Thymus (tissue), 11 donors: ENCODE data around the gene OSMR. TPM values are rescaled to one million over a fixed set of nuclear protein-coding genes. Genes with fewer than 3 reads are reported as not detected.

Experiments used
- DNase-seq, 9 donors: peaks; one replicate each; pipeline ENCODE4 v3.0.0-alpha.2; 2013; ENCODE audit warnings: low spot score in 9 of 9, low read depth in 6 of 9, missing footprints in 1 of 9
- H3K27ac ChIP-seq, 2 donors: one replicate each; pipeline ENCODE4 v1.5.1; 2013; ENCODE audit warnings: control low read depth in 1 of 2, low read depth in 1 of 2, low read length in 1 of 2, mild to moderate bottlenecking in 1 of 2, moderate library complexity in 1 of 2
- H3K27me3 ChIP-seq, 2 donors: one replicate each; pipeline ENCODE4 v1.5.1; 2013; ENCODE audit warnings: low read length in 1 of 2; ENCODE audit not compliant: control insufficient read depth in 2 of 2, insufficient read depth in 1 of 2
- H3K36me3 ChIP-seq, 2 donors: one replicate each; pipeline ENCODE4 v1.5.1; 2013; ENCODE audit warnings: low read length in 1 of 2, mild to moderate bottlenecking in 1 of 2, moderate library complexity in 1 of 2; ENCODE audit not compliant: control insufficient read depth in 2 of 2, insufficient read depth in 2 of 2
- H3K4me1 ChIP-seq, 2 donors: one replicate each; pipeline ENCODE4 v1.5.1; 2013; ENCODE audit warnings: low read length in 2 of 2; ENCODE audit not compliant: control insufficient read depth in 2 of 2, insufficient read depth in 2 of 2
- H3K4me3 ChIP-seq, 2 donors: one replicate each; pipeline ENCODE4 v1.5.1; 2013; ENCODE audit warnings: low read length in 2 of 2, control low read depth in 1 of 2, mild to moderate bottlenecking in 1 of 2
- H3K9me3 ChIP-seq, 2 donors: one replicate each; pipeline ENCODE4 v1.5.1; 2013; ENCODE audit warnings: low read length in 1 of 2, mild to moderate bottlenecking in 1 of 2; ENCODE audit not compliant: control insufficient read depth in 2 of 2, insufficient read depth in 1 of 2
- WGBS: extraction: QIAGEN DNeasy Blood & Tissue Kit; methylation state at CpG from one replicate; pipeline ENCODE4 v1.1.7; 2013; 5-methylcytosine and 5-hydroxymethylcytosine counted together
- polyA plus RNA-seq: library from polyadenylated mRNA; stranded (reverse); fragments of 200-250 nt; gene quantifications from one replicate; pipeline ENCODE4 v1.2.3, GENCODE V29; 2013
- total RNA-seq: library from RNA; stranded (reverse); fragments of 120-200 nt; gene quantifications from one replicate; pipeline ENCODE4 v1.2.4, GENCODE V29; 2013
- donor health status: healthy.

The OSMR gene
- total and polyA plus RNA-seq, 2 donors = 7.6 to 32.0 TPM

DNA sequence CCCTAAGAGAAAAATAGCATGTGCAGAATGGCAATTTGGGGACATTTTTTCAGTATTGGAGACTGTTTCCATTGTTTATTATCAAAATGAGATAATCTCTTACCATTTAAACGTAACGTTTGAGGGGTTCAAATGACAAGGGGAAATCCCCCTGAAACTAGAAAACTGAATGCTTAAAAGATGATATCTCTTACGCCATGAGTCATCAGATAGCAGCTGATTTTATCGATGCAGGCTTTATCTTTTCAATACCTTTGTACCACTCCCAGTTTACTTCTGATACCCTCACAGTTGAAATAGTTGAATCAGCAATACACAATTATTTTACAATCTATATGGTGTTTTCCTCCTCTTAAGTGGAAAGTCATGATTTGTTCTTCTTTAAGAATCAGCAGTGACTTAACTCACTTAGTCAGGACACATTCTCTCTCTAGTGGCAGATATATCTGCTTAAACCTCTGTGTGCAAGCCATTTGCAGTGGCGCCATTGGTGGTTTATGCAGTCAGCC lies 29.2 kb downstream of the OSMR start:
- Histone ChIP-seq H3K9me3 (no peaks in the 10 kb centered on the region), H3K27me3 (no peaks in the 10 kb centered on the region), H3K27ac (no peak overlapping the region), H3K4me1 (peaks cover 0 to 2% of the 10 kb centered on the region in 2 donors), H3K36me3 (no peaks in the 10 kb centered on the region), H3K4me3 (no peak overlapping the region)
- DNase-seq = no peak
- WGBS = 94% methylated on average over 5 of the region's 5 CpGs

DNA sequence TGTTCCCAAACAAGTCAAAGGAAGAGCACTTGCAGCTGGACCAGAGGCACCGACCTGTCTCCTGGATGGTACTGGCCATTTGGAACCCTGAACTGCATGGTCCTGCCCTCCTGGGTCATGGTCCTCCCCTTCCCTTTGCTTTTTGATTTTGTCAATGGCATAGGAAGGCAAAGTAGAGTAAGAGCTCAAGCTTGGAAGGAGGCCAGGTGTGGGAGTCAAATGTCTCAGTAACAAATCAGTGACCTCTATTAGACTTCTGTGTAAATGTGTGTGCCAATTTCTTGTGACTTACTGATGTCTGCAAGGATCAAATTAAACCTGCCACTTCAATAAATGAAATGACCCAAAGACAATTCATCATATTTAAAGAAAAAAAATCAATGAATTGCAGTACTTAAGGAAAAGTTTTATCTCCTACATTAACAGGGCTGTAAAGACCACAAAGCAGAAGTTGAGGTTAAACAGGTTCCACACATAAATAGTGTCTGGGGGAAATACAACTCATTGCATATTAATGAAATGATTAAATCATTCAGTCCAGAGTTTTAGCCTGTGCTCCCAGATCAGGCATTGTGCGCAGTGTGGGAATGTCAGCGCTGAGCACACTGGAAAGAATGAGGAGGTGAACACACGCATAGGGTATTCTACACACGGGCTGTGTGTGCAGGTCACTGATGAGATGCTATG lies 32.7 kb downstream of the OSMR start:
- no peaks in the 10 kb centered on the region for H3K27me3 ChIP-seq
- H3K9me3 ChIP-seq = no peaks in the 10 kb centered on the region
- DNase-seq = no peak
- H3K4me3 ChIP-seq = no peak overlapping the region
- H3K4me1 ChIP-seq = no peaks in the 10 kb centered on the region
- no peak overlapping the region for H3K27ac ChIP-seq
- 83% methylated on average over 5 of the region's 5 CpGs for WGBS
- no peaks in the 10 kb centered on the region for H3K36me3 ChIP-seq

DNA sequence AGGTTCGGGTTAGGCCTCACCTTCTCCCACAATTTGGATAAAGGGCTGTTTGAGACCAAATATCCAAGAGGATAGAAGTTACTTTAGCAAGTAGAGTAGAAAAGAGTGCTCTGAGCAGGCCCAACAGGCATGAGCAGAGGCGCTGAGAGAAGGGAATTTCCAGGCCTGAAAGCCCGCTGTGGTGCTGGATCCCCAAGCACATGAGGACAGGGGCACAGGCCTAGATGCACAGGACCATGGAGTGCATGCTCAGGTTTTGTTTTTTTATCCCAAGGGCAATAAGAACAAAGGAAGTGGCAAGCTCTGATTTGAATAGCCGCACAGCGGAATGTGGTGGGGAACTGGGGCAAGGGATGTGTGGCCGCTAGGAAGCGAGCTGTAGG lies 33.3 kb downstream of the OSMR start:
- no peaks in the 10 kb centered on the region for H3K36me3 ChIP-seq
- no peaks in the 10 kb centered on the region for H3K4me1 ChIP-seq
- H3K4me3 ChIP-seq = no peak overlapping the region
- 93% methylated on average over 7 of the region's 7 CpGs for WGBS
- H3K27me3 ChIP-seq = no peaks in the 10 kb centered on the region
- H3K9me3 ChIP-seq = no peaks in the 10 kb centered on the region
- H3K27ac ChIP-seq = no peak overlapping the region
- no peak for DNase-seq

DNA sequence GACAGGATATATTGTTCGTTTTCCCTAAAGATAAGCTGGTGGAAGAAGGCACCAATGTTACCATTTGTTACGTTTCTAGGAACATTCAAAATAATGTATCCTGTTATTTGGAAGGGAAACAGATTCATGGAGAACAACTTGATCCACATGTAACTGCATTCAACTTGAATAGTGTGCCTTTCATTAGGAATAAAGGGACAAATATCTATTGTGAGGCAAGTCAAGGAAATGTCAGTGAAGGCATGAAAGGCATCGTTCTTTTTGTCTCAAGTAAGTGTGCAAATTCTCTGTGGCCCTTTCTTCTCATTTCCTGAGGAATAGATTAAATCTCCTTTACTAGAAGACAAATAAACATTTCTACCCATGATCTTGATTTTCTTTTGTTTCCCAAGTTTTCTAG lies 38.0 kb downstream of the OSMR start:
- Histone ChIP-seq H3K4me3 (no peak overlapping the region), H3K9me3 (no peaks in the 10 kb centered on the region), H3K4me1 (no peaks in the 10 kb centered on the region), H3K27me3 (no peaks in the 10 kb centered on the region), H3K36me3 (no peaks in the 10 kb centered on the region), H3K27ac (no peak overlapping the region)
- 59% methylated on average over 3 of the region's 3 CpGs for WGBS
- no peak for DNase-seq

DNA sequence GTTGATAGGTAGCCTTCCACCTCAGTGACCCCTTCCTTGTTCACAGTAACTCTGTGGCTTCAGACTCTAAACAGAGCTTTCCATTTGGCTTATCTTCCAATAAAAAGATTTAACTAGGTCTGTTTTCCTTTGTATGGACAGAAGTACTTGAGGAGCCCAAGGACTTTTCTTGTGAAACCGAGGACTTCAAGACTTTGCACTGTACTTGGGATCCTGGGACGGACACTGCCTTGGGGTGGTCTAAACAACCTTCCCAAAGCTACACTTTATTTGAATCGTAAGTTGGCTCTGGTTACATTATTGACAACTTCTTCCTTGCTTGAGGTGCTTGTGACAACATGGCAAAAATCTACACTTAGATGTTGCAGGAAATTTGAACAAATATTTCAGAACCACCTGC lies 39.4 kb downstream of the OSMR start:
- Histone ChIP-seq H3K4me3 (no peak overlapping the region), H3K36me3 (no peaks in the 10 kb centered on the region), H3K27me3 (no peaks in the 10 kb centered on the region), H3K4me1 (no peaks in the 10 kb centered on the region), H3K9me3 (no peaks in the 10 kb centered on the region), H3K27ac (no peak overlapping the region)
- DNase-seq = no peak
- WGBS = 94% methylated on average over 3 of the region's 3 CpGs

DNA sequence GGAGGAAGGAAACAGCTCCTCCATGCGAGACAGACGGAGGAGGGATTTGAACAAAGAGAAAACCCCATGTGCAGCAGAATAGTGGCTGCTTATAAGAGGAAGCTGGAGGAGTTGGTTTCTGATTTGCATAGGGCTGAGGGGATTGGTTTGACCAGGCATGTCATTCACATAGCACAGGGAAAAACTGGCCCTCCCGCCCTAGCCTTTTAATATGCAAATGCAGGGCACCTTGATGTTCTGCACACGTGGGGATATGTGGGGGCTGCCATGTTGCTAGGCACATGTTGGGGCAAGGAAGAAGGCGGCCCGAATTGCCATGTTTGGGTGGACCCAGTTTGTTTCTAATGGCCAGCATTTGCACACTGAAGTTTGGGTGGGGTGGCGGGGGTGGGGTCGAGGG lies 42.2 kb downstream of the OSMR start:
- no peak overlapping the region for H3K27ac ChIP-seq
- H3K27me3 ChIP-seq = no peaks in the 10 kb centered on the region
- no peaks in the 10 kb centered on the region for H3K4me1 ChIP-seq
- H3K4me3 ChIP-seq = no peak overlapping the region
- DNase-seq = no peak
- H3K9me3 ChIP-seq = no peaks in the 10 kb centered on the region
- WGBS = 59% methylated on average over 8 of the region's 8 CpGs
- no peaks in the 10 kb centered on the region for H3K36me3 ChIP-seq

DNA sequence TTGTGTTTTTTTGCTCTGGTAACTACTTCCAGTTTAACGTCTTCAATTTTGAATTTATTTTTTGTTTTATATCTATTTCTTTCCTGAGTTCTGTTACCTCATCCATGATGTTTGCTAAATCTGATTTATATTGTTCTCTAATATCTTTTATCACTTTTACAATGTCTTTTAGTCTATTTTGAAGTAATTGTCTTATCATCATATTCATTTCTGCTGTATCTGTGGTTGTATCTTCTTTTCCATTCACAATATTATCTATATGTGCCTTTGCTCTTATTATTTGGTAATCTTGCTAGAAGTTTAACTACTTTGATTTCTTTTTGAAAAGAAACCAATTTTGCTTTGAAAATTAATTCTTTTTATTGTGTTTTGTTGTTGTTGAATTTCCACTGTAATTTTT lies 43.6 kb downstream of the OSMR start:
- no peak for DNase-seq
- Histone ChIP-seq H3K36me3 (no peaks in the 10 kb centered on the region), H3K4me1 (no peaks in the 10 kb centered on the region), H3K27ac (no peak overlapping the region), H3K27me3 (no peaks in the 10 kb centered on the region), H3K9me3 (no peaks in the 10 kb centered on the region), H3K4me3 (no peak overlapping the region)
- 94% methylated on average over 1 of the region's 1 CpG for WGBS

DNA sequence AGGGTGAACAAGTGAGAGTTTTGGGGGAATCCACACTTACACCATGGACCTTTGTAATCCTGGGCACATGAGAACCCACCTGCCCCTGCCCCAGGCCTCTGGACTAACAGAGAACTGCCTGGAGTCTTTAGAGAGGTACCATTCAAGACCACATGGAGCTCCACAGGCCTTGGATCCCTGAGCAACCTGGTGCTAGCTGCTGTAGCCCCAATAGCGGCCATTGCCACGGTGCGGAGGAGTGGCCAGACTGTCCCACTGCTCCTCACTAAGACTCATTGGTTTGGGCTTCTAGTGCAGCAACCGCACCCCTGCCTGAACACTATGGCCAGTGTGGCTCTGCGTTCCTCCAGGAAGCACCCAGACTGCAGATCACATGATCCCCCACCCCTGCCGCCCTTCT lies 45.8 kb downstream of the OSMR start:
- DNase-seq = no peak
- Histone ChIP-seq H3K36me3 (no peaks in the 10 kb centered on the region), H3K9me3 (no peaks in the 10 kb centered on the region), H3K4me1 (no peaks in the 10 kb centered on the region), H3K27me3 (no peaks in the 10 kb centered on the region), H3K4me3 (no peak overlapping the region), H3K27ac (no peak overlapping the region)
- 97% methylated on average over 6 of the region's 6 CpGs for WGBS

DNA sequence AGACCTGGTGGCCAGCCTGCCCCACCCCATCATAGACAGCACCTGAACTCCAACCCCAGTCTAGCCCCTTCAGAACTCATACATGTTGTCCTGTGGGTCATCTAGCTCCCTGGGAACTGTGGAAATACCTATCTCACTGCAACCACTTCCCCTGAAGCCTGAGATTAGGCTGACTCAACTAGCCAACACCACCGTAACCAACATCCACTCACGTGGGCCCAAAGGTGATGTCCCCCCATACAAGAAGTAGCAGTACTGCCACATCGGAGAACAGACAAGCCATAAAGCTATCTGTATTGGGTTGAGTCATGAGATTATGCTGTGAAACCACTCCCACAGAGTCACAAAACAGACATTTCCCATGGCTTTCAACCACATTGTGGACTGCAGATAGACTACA lies 46.6 kb downstream of the OSMR start:
- DNase-seq = no peak
- Histone ChIP-seq H3K9me3 (no peaks in the 10 kb centered on the region), H3K4me3 (no peak overlapping the region), H3K27ac (no peak overlapping the region), H3K4me1 (no peaks in the 10 kb centered on the region), H3K36me3 (no peaks in the 10 kb centered on the region), H3K27me3 (no peaks in the 10 kb centered on the region)
- over 99% methylated on average over 3 of the region's 3 CpGs for WGBS
